Skeletal muscle cell (primary cell): ENCODE results near the gene MEIOSIN.

Source experiments
- DNase-seq: peaks from one replicate; pipeline ENCODE4 v3.0.0-alpha.2; 2010; ENCODE audit warnings: low read depth
- H3K4me3 ChIP-seq: 2 replicates; pipeline ENCODE4 v1.5.1; 2011; ENCODE audit warnings: low read depth, mild to moderate bottlenecking, control low read depth, low read length, moderate library complexity

MEIOSIN gene

DNA sequence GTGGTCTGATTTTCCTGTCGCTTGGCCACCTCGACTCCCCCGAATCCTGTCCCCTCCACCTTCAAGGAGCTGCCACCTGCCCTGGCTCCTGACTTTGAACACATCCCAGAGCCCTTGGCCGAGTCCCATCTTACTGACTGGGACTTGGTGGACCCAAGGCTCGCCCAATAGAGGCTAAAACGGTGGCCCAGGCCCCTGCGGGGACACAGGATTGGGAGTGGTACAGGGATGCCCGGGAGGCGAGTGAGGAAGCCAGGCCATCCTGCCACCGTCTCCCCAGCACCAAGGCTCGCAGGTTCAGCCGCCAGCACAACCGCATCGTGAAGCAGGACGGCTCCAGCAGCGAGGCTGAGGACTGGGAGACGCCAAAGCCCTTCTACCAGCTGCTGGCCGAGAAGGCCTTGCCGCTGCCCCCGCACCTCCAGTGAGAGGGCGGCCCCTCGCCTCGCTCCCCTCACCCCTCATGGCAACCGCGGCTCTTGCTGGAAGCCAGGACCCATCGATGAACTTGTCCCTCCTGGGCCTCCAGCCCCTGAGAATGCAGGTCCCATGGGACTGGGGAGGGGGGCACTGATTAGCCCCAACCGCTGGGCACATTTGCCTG lies 30.6 kb downstream of the MEIOSIN start:
- no peak overlapping the region for H3K4me3 ChIP-seq
- no peak for DNase-seq

DNA sequence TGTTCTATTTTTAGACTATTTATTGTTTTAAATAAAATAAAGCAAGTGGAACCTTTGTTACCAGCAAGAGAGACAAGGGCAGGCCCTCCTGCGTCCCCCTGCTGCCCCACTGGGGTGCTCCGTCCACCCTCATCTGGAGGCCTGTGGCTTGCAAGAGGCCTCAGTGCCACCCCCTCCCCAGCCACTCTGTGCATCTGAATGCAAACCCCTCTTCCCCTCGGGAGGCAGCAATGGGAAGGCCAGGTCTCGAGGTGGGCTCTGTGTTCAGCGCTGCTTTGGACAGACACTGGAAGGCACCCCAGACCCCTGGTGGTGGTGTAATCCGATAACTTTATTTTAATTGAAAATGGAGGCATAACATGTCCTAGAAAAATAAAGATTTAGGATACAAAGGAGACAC lies 31.2 kb downstream of the MEIOSIN start:
- no peak overlapping the region for H3K4me3 ChIP-seq
- no peak for DNase-seq

DNA sequence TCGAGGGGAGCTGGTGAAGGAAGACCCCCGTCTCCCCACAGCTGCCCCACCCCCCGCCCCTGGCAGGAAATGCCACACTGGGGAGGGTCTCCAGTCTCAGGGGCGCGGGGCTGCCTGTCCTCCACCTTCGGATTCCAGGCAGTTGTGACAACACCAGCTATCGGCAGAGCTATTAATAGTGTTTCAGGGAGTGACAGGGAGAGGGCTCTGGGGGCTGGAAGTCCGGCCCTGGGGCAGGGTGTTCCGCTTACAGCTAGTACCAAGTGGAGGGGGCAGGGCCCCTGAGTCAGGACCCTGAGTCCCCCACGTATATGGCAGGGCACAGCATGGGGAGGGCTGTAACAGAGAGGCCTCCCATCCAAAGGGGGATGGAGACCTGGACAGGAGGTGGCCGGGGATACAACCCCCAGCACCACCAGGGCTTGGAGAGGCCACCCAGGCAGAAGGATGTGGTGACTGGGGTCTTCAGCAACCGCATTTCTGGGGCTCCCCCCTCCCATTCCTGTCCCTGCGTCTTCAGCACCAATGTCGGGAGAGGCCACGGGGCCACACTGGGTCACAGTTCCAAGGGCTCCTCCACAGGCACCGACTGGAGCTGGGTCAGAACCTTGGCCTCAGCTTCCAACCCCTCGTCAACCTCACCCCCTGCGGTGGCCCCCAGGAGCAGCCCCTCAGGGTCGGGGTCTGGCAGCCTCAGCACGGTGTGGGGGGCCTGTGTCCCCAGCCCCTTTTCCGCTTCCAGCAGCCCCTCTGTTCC lies 31.9 kb downstream of the MEIOSIN start:
- H3K4me3 ChIP-seq = no peak overlapping the region
- no peak for DNase-seq

DNA sequence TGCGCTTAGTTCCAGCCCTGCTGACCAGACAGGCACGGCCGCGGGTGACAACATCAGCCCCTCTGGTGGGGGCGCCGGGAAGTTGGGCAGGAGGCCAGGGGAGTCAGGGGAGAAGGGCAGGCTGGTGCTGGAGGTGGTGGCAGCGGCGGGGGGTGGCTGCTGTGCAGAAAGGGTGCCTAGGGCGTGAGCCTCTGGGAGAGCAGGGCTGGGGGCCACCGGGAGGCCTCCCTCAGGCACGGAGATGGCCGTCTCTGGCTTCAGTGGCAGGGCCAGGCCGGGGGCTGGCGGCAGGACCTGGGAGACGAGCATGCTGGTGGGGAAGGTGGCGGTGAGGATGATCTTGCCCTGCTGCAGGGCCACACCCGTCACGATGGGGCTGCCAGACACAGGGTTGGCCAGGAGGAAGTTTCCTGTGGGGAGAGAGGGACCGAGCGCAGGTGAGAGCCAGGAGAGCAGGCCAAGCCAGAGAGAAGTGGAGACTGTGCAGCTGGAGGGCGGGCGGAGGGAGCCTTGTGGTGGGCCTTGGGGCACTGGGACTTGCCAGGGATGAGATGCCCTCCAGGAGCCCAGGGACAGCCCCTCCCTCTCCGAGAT lies 32.6 kb downstream of the MEIOSIN start:
- DNase-seq = no peak
- no peak overlapping the region for H3K4me3 ChIP-seq

DNA sequence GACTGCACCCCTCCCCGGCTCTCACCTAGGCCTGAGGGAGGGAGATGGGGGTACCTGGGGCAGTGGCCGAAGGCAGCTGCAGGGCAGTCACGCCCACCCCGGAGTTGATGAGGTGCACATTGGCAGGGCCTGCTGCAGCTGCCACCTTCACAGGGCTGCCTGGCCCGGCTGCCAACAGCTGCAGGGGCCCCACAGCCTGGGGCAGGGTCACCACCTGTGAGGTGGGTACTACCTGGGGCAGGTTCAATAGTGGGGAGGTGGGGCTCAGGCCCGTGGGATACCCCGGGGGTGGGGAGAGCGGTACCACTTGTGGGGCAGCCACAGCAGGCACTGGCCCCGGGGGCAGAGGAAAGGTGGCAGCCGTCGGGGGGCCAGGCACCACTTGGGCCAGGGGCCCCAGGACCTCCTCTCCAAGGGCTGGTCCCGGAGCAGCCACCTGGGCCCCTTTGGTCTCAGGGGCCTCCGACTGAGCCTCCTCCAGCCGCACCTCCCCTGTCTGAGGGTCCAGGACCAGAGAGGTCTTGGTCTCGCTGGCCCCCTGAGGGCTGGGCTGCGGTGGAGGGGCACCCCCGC lies 33.1 kb downstream of the MEIOSIN start:
- no peak for DNase-seq
- H3K4me3 ChIP-seq = peak overlapping the region; percentile 78

DNA sequence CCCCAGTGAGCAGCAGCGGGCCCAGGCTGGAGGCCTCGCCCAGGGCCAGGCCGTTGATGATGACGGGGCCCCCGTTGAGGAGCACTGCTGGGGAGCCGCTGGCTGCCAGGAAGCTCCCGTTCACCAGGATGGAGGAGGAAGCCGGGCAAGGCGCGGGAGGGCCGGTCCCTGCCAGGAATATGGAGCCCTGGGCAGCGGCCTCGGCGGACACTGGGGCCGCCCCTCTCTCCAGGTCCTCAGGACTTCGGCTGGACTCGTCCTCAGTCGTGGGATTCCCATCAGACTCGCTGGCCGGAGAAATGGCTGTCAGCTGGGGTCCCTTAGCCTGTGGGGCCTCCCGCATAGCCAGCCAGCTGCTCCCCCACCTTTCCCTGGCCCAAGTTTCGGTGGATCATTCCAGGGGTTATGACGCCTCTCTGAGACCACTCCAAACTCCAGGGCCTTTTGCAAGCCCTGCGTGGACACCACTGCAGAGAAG lies 33.7 kb downstream of the MEIOSIN start:
- DNase-seq = no peak
- peak overlapping the region; percentile 78 for H3K4me3 ChIP-seq

DNA sequence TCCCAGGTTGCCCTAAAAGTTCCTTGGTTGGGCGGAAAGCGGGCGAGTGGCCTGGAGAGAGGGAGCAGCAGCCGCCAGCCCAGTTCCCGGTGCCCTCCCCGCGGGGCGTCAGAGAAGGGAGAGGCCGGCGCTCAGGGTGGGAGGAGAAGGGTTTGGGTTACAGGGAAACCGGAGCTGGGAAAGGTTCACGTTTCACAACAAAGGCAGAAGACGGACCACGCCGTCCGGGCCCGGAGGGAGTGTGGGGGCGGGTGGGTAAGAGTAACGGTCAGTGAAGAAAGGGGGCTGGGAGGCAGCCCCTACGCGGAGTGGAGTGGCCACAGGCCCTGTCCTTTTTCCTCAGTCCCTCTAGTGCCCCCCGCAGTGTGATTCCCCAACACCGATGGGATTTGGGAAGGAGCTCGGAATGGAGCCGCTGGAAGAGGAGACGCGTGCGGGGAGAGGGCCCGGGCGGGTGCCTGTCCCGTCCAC lies 34.2 kb downstream of the MEIOSIN start:
- DNase-seq = peak; percentile 77
- peak overlapping the region; percentile 78 for H3K4me3 ChIP-seq

DNA sequence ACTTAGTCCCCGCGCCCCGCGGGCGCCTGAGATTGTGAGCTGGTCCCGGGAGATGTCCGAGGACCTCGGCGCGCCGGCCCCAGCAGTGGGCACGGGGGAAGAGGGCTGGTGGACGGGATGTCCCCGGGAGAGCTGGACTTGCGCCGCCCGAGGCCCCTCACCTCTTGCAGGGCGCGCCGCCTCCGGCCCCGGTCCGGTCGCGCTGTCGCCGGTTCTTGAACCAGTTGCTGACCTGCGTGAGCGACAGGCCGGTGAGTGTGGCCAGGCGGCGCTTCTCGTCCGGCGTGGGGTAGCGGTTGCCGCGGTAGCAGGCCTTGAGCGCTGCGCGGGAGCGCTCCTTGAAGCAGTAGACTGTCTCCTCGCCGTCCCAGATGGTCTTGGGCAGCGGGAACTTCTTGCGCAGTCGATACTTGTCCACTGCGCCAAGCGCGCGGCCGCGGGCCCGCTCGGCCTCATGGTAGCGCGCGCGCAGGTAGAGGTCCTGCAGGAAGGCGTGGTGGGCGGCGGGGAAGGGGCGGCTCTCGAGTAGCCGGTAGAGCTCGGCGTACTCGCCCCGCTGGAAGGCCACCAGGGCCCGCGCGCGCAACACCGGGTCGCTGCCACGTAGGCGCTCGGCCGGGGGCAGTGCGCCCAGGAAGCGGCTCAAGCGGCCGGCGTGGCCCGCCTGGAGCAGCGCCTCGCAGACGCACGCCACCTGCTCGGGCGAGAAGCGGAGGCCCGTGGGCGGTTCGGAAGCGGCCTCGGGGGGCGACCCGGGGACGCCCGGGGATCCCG lies 34.8 kb downstream of the MEIOSIN start:
- peak overlapping the region; percentile 78 for H3K4me3 ChIP-seq
- no peak for DNase-seq

DNA sequence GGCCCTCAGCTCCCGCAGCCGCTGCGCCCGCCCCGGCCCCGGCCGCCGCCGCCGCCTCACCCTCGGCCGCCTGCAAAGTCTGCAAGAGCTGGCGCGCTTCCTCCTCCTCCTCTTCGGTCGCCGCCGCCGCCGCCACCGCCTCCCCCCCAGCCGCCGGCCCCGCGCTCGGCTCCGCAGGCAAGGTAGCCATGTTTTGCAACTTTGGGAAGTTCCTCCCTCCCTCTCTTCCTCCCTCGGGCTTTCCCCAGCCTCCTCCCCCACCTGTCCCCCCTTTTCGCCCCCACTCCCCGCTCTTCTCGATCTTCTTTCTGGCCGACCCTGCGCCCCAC lies 35.4 kb downstream of the MEIOSIN start:
- peak overlapping the region; percentile 78 for H3K4me3 ChIP-seq
- DNase-seq = no peak

DNA sequence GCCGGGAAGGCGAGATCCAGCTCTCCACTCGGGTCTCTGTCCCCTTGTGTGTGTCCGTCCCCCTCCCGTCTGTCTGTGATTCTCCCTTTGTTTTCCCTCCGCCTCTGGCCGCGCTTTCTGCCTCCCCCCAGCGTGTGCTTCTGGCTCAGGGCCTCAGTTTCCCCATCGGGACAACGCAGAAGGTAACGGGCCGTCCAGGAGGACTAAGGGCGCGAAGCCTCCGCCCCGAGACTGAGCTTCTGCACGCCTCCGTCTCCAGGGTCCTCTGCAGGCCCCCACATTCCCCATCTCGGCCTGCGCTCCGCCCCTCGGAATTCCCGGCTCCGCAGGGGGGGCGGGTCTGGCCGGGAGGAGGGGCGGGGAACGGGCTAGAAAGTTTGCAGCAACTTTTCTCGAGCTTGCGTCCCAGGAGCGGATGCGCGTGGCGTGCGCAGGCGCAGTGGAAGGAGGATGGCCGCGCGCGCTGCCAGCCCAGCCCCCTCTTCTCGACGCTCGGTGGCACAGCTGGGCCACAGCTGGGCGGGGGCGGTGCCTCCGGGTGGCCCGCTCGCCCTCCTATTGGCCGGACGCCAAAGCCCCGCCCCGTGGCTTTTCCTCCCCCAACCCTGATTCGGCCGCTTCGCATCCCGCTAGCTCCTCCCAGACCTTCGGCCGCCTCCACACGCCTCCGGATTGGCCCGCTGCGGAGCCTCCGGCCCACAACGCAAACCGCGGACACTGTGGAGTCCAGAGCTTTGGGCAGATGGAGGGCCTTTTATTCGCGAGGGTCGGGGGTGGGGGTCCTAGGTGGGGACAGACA lies 35.9 kb downstream of the MEIOSIN start, which contains the start of gene SIX5:
TSS of gene SIX5 (minus strand) at position 269 of the 799 bp plus-strand sequence. CDS start 408 bp downstream, outside the sequence.
- DNase-seq = peak; percentile 94
- peak within 1 kb of the TSS; percentile 78 for H3K4me3 ChIP-seq

DNA sequence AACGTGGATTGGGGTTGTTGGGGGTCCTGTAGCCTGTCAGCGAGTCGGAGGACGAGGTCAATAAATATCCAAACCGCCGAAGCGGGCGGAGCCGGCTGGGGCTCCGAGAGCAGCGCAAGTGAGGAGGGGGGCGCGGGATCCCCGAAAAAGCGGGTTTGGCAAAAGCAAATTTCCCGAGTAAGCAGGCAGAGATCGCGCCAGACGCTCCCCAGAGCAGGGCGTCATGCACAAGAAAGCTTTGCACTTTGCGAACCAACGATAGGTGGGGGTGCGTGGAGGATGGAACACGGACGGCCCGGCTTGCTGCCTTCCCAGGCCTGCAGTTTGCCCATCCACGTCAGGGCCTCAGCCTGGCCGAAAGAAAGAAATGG lies 36.6 kb downstream of the MEIOSIN start:
- H3K4me3 ChIP-seq = peak overlapping the region; percentile 56
- DNase-seq = no peak

DNA sequence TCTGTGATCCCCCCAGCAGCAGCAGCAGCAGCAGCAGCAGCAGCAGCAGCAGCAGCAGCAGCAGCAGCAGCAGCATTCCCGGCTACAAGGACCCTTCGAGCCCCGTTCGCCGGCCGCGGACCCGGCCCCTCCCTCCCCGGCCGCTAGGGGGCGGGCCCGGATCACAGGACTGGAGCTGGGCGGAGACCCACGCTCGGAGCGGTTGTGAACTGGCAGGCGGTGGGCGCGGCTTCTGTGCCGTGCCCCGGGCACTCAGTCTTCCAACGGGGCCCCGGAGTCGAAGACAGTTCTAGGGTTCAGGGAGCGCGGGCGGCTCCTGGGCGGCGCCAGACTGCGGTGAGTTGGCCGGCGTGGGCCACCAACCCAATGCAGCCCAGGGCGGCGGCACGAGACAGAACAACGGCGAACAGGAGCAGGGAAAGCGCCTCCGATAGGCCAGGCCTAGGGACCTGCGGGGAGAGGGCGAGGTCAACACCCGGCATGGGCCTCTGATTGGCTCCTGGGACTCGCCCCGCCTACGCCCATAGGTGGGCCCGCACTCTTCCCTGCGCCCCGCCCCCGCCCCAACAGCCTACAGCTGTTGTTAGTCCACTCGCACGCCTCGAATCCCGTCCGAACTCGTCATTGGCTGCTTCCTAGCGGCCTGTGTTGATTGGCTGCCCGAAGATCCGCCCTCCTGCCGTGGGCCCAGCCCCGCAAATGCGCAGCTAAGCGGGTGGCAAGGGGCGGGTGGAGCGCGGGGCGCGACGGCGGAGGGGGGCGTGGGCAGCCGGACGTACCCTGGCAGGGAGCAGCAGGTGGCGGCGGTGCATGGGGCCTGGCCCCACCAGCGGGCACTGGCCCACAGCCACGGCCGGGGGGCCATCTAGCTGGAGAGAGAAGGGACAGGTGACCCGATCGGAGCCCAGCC lies 37.2 kb downstream of the MEIOSIN start:
- peak; percentile 96 for DNase-seq
- H3K4me3 ChIP-seq = peak overlapping the region; percentile 56

DNA sequence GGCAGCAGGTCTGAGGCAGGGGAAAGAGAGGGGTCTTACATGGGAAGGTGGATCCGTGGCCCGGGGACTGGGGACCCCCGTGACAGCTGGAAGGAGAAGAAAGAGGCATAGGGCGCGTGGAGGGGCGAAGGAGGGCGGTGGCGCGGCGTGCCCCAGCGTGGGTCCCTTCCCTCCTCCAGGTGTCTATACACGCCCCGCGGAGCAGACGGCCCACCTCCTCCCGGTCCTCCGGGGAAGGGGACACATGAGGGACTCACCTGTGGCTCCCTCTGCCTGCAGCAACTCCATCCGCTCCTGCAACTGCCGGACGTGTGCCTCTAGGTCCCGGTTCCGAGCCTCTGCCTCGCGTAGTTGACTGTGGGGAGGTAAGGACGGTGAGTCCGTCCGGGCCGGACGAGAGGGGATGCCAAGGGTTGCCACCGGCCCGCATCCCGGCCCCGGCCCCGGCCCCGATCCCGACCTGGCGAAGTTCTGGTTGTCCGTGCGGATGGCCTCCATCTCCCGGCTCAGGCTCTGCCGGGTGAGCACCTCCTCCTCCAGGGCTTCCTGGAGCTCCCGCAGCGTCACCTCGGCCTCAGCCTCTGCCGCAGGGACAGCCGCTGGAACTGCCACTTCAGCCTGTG lies 38.2 kb downstream of the MEIOSIN start:
- DNase-seq = no peak
- H3K4me3 ChIP-seq = no peak overlapping the region

DNA sequence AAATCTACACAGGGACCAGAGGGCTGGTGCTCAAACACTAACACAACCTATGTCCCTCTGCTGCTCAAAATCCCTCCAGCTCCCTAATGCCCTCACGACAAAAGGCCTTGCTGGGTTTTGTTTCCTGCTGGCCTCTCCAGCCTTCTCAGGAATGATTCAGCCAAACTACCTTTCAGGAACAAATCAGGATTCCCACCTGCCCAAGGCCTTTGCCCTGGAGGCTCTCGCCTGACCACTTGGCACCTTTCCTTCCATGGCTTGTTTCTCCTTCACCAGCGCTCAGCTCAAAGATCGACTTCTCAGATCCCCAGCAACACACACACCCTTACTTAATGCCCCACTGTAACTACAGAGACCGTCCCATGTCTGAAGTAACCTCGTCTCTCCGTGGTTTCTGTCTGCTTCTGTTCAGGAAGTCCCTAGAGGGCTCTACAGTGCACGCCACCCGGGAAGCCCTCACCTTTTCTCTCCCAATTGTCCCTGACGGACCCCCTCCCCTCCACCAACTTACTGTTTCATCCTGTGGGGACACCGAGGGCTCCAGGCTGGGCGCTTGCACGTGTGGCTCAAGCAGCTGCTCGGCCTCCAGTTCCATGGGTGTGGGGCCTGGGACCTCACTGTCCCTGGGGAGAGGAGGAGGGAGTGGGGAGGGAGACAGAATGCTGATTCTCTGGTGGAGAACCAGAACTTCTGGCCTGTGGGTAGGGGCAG lies 39.0 kb downstream of the MEIOSIN start:
- no peak overlapping the region for H3K4me3 ChIP-seq
- DNase-seq = no peak

DNA sequence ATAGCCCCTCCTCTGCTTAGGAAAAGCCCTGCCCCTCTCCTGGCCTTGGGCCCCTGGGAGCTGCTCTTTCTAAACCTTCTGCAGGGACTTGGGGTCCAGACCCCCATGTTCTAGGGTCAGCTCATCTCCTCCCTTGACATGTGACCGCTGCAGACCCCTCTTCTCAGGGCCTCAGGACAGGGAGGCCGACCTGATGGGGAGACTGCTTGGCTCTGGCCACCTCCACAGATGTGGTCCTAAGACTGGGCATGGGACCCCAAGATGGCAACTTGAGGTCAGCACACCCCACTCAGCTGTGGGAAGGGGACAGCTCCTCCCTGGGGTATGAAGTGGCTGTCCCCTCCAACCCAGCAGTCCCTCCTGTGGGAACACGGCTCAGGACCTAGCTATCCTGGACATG lies 39.7 kb downstream of the MEIOSIN start:
- H3K4me3 ChIP-seq = no peak overlapping the region
- no peak for DNase-seq

DNA sequence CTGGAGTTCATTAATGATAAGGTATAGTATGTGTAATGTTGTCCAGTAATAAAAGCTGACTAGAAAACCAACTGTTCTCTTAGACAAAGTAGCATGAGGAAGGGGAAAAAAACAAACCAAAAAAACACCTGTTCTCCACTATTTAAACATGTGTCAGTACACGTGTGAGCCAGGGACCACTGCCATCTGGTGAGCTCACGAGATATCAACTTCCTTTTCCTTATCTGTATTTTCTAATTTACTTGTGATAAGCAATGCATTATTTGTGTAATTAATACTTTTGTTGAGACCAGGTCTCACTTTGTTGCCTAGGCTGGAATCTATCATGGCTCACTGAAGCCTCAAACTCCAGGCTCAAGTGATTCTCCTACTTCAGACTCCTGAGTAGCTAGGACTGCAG lies 40.1 kb downstream of the MEIOSIN start:
- DNase-seq = no peak
- H3K4me3 ChIP-seq = no peak overlapping the region

DNA sequence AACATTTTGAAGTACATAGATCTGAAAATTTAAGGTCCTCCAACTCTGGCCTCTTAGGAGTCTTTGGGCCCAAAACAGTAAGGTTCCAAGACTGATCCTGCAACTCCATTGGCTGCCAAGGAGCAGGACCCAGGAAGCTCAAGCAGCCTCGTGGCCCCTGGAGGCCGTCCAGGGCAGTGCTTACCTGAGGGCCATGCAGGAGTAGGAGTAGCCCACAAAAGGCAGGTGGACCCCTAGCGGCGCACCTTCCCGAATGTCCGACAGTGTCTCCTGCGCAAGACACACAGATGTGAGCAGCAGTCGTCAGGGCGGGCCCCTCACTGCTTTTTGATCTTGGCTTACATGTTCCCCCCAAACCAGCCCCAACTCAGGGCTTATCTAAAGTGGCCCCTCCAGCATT lies 41.5 kb downstream of the MEIOSIN start:
- DNase-seq = no peak
- no peak overlapping the region for H3K4me3 ChIP-seq
